ENCODE measurements around the gene DUSP16.

DUSP16 gene

DNA sequence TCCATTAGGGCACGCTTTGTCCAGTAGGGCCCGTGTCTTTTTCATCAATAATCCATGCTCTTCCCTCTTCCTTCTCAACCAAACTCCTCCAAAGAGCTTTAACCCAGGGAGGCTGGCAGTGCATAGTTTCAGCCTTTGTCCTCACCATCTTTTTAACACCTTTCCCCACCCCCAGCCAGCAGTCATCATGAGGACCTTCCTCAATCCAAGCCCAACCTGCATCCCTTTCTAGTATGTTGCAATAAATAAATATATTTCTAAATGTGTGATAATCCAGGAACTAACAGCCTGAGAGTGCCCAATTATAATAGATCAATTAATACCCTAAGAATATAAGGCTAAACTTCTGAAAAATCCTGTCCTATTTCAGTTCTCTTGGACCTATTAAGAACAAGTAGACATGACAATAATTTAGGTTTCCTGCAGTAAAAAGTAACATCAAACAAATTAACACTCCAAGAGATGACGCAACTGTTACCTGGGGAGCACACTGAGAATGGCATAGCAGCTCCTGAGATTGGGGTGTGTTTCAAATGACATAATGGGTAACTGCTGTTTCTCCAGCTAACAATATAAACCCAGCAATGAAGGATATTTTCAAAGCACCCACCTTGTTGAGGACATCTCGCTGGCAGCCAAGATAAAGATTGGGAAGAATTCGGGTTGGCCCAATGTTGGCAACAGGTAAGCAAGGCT lies 62.6 kb downstream of the DUSP16 start:
- TF ChIP-seq, protein P1, sequence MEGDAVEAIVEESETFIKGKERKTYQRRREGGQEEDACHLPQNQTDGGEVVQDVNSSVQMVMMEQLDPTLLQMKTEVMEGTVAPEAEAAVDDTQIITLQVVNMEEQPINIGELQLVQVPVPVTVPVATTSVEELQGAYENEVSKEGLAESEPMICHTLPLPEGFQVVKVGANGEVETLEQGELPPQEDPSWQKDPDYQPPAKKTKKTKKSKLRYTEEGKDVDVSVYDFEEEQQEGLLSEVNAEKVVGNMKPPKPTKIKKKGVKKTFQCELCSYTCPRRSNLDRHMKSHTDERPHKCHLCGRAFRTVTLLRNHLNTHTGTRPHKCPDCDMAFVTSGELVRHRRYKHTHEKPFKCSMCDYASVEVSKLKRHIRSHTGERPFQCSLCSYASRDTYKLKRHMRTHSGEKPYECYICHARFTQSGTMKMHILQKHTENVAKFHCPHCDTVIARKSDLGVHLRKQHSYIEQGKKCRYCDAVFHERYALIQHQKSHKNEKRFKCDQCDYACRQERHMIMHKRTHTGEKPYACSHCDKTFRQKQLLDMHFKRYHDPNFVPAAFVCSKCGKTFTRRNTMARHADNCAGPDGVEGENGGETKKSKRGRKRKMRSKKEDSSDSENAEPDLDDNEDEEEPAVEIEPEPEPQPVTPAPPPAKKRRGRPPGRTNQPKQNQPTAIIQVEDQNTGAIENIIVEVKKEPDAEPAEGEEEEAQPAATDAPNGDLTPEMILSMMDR (IDR thresholded peaks at IDR 0.05; ENCODE audit: low read depth, low read length) = no peak
- no peak for DNase-seq (ENCODE audit: extremely low read depth, low read depth)

DNA sequence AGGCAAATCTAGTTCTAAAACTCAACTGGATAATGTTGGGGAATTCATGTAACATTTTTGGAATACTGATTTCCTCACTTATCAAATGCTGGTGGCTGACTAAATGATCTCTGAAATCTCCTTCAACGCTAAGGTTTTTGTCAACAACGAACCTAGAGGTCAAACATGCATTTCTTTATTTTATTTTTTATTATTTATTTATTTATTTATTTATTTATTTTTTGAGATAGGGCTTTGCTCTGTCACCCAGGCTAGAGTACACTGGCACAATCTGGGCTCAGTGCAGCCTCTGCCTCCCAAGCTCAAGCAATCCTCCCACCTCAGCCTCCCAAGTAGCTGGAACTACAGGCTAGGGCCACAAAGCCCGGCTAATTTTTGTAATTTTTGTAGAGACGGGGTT lies 64.5 kb downstream of the DUSP16 start:
- DNase-seq (ENCODE audit: extremely low read depth, low read depth) = no peak
- TF ChIP-seq, protein P1 (IDR thresholded peaks at IDR 0.05; ENCODE audit: low read depth, low read length) = no peak

DNA sequence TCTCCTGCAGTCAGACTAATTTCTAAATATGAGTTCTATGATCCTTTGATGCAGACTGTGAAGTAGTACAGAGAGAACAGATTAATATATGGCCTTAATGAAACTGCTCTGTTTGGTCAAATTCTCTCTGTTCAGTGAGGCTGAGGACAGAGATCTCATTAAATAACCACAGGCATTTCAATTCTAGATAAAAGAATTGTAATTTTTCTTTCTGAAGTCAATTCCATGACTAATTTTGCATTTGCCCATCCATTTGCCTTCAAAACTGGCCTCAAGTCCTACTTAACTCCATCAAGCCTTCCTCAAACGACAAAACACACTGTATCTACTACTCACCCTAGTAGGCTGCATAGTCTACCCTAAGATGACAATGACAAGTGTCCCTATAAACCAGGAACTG lies 67.1 kb downstream of the DUSP16 start:
- TF ChIP-seq, protein P1 (IDR thresholded peaks at IDR 0.05; ENCODE audit: low read depth, low read length) = no peak
- no peak for DNase-seq (ENCODE audit: extremely low read depth, low read depth)

DNA sequence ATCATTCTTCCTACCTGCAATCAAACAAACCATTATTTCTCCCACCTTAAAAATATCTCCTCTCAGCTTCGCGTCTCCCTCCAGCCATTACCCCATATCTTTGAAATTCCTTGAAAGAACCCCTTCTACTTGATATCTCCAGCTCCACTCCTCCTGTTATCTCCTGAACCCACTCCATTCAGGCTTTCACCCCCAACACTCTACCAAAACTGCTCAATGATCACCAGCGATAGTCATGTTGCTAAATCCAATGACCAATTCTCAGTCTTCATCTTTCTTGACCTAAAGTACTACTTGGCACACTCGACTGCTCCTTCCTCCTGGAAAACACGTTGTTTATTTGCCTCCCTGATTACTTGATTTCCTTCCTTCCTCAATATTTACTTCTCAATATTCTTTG lies 70.1 kb downstream of the DUSP16 start:
- TF ChIP-seq, protein P1 (IDR thresholded peaks at IDR 0.05; ENCODE audit: low read depth, low read length) = no peak

DNA sequence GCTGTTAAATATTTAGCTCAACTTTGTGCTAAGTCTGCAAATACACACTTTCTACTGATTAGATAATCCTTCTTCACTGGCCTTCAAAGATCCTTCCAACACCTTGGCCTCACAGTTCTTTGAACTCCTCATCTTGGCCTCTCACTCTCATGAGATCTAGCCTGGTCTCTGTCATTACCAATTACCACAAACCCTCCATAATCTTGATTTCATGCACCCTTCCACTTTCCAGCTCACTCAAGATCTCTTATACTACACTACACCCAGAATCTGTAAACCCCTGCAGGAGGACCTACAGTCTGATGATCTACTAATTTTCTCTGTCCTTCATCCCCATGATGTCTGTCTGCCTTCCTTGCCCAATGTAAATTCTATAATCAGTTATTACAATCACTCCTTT lies 71.1 kb downstream of the DUSP16 start:
- TF ChIP-seq, protein P1 (IDR thresholded peaks at IDR 0.05; ENCODE audit: low read depth, low read length) = no peak
- DNase-seq (ENCODE audit: extremely low read depth, low read depth) = no peak

More for the DNA sequence above, 70.1 kb downstream of the DUSP16 start:
- no peak for DNase-seq (ENCODE audit: extremely low read depth, low read depth)

DNA sequence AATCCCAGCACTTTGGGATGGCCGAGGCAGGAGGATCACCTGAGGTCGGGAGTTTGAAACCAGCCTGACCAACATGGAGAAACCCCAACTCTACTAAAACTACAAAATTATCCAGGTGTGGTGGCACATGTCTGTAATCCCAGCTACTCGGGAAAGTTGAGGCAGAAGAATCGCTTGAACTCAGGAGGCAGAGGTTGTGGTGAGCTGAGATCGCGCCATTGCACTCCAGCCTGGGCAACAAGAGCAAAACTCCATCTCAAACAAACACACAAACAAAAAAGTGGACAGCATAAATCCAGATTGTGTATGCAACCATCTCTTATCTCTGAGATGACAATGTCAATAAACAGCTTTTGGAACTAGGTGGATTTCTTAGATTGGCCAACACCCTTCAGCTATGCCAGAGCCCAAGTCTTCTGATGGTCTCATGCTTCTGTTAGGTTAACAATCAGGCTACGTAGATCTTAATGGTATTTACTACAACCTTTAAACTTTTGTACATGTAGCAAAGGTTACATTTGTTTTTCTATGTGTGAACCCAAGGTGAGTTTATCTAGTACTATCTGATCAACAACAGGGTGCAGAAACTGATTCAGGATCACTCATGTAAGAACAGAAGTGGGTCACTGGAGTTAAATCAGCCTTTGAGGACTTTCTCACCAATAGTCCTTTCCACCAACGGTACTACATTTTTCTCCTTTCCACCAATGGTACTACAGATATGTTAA lies 73.7 kb downstream of the DUSP16 start:
- TF ChIP-seq, protein P1 (IDR thresholded peaks at IDR 0.05; ENCODE audit: low read depth, low read length) = no peak
- no peak for DNase-seq (ENCODE audit: extremely low read depth, low read depth)

DNA sequence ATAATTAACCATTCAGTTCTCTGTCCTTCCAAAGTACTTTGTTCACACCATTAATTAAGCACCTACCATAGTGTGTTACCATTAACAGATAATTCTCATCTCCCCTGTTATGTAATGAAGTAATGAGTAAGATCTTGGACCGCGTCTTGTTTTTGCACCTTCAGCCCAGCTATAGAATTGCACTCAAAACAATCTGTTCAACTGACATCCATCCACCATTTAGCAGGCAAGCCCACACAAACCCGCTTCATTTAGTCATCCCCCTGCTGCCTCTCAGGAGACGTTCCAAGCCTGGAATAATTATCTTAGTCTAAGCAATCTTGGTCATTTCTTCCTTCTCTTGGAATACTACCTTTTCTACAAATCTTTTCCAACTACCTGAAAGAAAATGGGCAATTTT lies 74.4 kb downstream of the DUSP16 start:
- no peak for DNase-seq (ENCODE audit: extremely low read depth, low read depth)
- TF ChIP-seq, protein P1 (IDR thresholded peaks at IDR 0.05; ENCODE audit: low read depth, low read length) = no peak
